Measurements from ENCODE around the gene HEY2. TPM values are rescaled to one million over a fixed set of nuclear protein-coding genes. Genes with fewer than 3 reads are reported as not detected.
"Not testable (repeated sequence)": the region's sequence is repeated elsewhere in the genome, so short reads cannot be mapped to it uniquely, and the experiment has no call there.

The HEY2 gene
- 10 to 100 TPM; 29.2 to 50.9 (median 40.6) TPM for total RNA-seq
- 10 to 100 TPM; 19.9 to 21.4 TPM for polyA plus RNA-seq
- long read RNA-seq, donor 1, transcript HEY2-201 (5 exons, 2,678 nt) = major isoform, 28 of 68 reads
- long read RNA-seq, donor 1, partial matches to known transcripts = 40 of 68 reads
- long read RNA-seq, donor 1, other reads (novel, unspliced or antisense) = 0 of 68 reads
- long read RNA-seq, donor 2, transcript HEY2-201 (5 exons, 2,678 nt) = major isoform, 57 of 172 reads
- long read RNA-seq, donor 2, partial matches to known transcripts = 110 of 172 reads
- long read RNA-seq, donor 2, other reads (novel, unspliced or antisense) = 5 of 172 reads
- long read RNA-seq, donor 3, transcript HEY2-201 (5 exons, 2,678 nt) = major isoform, 33 of 58 reads
- long read RNA-seq, donor 3, partial matches to known transcripts = 24 of 58 reads
- long read RNA-seq, donor 3, other reads (novel, unspliced or antisense) = 1 of 58 reads

GRCh38 chr6:125749173-125749864, at the start of gene HEY2:
Gene HEY2, plus strand, starts transcription at chr6:125749632. Its CDS starts 145 bp downstream, at chr6:125749777.
- DNase-seq (peak; percentile 96 to 97 (median 97)), ATAC-seq (peak; percentile 82 to 97 (median 91))
- intact Hi-C loops (cut with DNase I) = loop anchor here (5.0 to 10.0 kb wide), 7 partner anchors 77 to 387 kb away; no protein-coding TSS in a partner anchor
- TF ChIP-seq CTCF (IDR thresholded peaks at IDR 0.05) = peak in 2 of 12 donors; percentile 11 to 18
- TF ChIP-seq POLR2A (IDR thresholded peaks at IDR 0.05) = peak; percentile 84 to 97
- Histone ChIP-seq H3K4me1 (peaks cover 0 to 52% (median 2%) of the 10 kb centered on the region in 12 donors), H3K36me3 (peaks cover 0 to 4% (median 0%) of the 10 kb centered on the region in 9 donors), H3K27ac (peak within 1 kb of the TSS; percentile 89 to 99 (median 94)), H3K4me3 (peak within 1 kb of the TSS; percentile 56 to 89 (median 79)), H3K27me3 (peaks cover 0 to 81% (median 0%) of the 10 kb centered on the region in 9 donors), H3K9me3 (no peaks in the 10 kb centered on the region)
- WGBS, 4 donors = 0% methylated on average over 5 to 95 of the region's 95 CpGs

DNA sequence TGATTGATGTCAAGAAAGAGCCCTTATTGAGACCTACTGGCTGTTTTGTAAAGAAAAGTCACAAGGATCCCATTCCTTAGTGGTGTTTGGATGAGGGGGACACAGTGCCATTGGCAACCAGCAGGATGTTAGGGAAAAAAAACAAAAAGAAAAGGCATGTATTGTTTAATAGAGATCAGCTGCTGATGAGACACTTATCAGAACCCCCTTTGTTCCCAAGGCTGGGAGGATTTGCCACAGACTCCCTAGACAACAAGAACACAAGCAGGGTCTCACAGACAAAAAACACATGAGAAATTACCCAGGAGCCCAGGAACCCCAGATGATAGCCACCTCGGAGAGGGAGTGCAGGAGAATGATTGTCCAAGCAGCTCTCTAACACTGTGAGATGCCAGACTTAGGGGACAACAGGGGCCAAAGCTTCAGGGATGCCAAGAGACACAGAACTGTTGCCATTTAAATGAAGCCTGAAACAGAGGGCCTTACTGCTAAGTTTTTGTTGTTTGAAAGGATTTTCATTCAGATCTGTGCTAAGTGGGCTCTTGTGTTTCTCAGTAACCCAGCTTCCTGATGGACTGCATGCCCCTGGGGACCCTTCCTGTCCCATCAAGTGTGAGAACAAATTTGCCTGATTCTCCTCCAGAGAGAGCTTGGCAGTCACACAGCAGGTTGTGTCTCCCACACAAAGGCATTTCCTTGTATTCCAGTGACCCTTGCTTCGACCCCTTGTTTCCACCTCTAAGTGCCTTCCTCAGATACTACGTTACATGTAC, 48.7 kb upstream of the HEY2 start:
- 59 to 75% (median 69%) methylated on average over 3 of the region's 3 CpGs for WGBS, 4 donors
- Histone ChIP-seq H3K27ac (no peak overlapping the region), H3K4me1 (no peaks in the 10 kb centered on the region), H3K27me3 (no peaks in the 10 kb centered on the region), H3K9me3 (peaks cover 0 to 5% (median 0%) of the 10 kb centered on the region in 12 donors), H3K36me3 (no peaks in the 10 kb centered on the region), H3K4me3 (no peak overlapping the region)
- DNase-seq (no peak), ATAC-seq (no peak)
- TF ChIP-seq CTCF (IDR thresholded peaks at IDR 0.05) = no peak
- TF ChIP-seq POLR2A (IDR thresholded peaks at IDR 0.05) = no peak
- intact Hi-C loops (cut with DNase I) = no loop called here

GRCh38 chr6:125701354-125701668, 48.1 kb upstream of the HEY2 start:
- no peak for DNase-seq
- H3K4me3 ChIP-seq = no peak overlapping the region

GRCh38 chr6:125703882-125704281, 45.5 kb upstream of the HEY2 start:
- DNase-seq = not testable (repeated sequence)

More at GRCh38 chr6:125701354-125701668, 48.1 kb upstream of the HEY2 start:
- H3K9me3 ChIP-seq = peaks cover 0 to 5% (median 0%) of the 10 kb centered on the region in 12 donors
- H3K36me3 ChIP-seq = no peaks in the 10 kb centered on the region
- no peaks in the 10 kb centered on the region for H3K4me1 ChIP-seq
- TF ChIP-seq CTCF (IDR thresholded peaks at IDR 0.05) (no peak), POLR2A (IDR thresholded peaks at IDR 0.05) (no peak)
- intact Hi-C loops (cut with DNase I) = no loop called here
- ATAC-seq = no peak
- no peaks in the 10 kb centered on the region for H3K27me3 ChIP-seq
- H3K27ac ChIP-seq = no peak overlapping the region
- WGBS, 4 donors = 86 to 97% (median 90%) methylated on average over 1 of the region's 1 CpG

More at GRCh38 chr6:125703882-125704281, 45.5 kb upstream of the HEY2 start:
- H3K36me3 ChIP-seq; H3K27me3 ChIP-seq; intact Hi-C loops (cut with DNase I); ATAC-seq; H3K4me3 ChIP-seq; H3K27ac ChIP-seq; H3K4me1 ChIP-seq; H3K9me3 ChIP-seq: not testable (repeated sequence)
- WGBS, 4 donors = 83 to 94% (median 89%) methylated on average over 4 to 5 of the region's 5 CpGs
